Calu3 (cell line): ENCODE measurements around the gene CRLF1. TPM values are rescaled to one million over a fixed set of nuclear protein-coding genes. Genes with fewer than 3 reads are reported as not detected.

Source experiments
- BruUV-seq: library from RNA; stranded (reverse); fragments of 400-500 nt; replicated peaks from 2 replicates; lab custom pipeline; 2021; lab: Mats Ljungman, UMichigan
- CTCF ChIA-PET: fragments of 300-600 bp; sonication (Branson Sonifier 250); formaldehyde crosslinking; loops from one replicate; lab custom pipeline; 2022; ENCODE audit warnings: antibody characterized with exemption; lab: Charles Lee
- DNase-seq: peaks from one replicate; pipeline ENCODE4 v3.0.0; 2022
- H3K27ac Mint-ChIP-seq: one replicate; pipeline ENCODE4 v1.8.0; 2022; ENCODE audit warnings: mixed read lengths; ENCODE audit not compliant: unreplicated experiment
- H3K27me3 Mint-ChIP-seq: one replicate; pipeline ENCODE4 v1.8.0; 2022; ENCODE audit warnings: mixed read lengths; ENCODE audit not compliant: unreplicated experiment
- H3K36me3 Mint-ChIP-seq: one replicate; pipeline ENCODE4 v1.8.0; 2022; ENCODE audit warnings: mild to moderate bottlenecking, moderate library complexity, mixed read lengths; ENCODE audit not compliant: insufficient read depth, unreplicated experiment
- H3K4me1 Mint-ChIP-seq: one replicate; pipeline ENCODE4 v1.8.0; 2022; ENCODE audit warnings: mild to moderate bottlenecking, low read depth, mixed read lengths; ENCODE audit not compliant: unreplicated experiment
- H3K4me3 Mint-ChIP-seq: one replicate; pipeline ENCODE4 v1.8.0; 2022; ENCODE audit warnings: mild to moderate bottlenecking, low read depth, moderate library complexity, mixed read lengths; ENCODE audit not compliant: unreplicated experiment
- H3K9me3 Mint-ChIP-seq: one replicate; pipeline ENCODE4 v1.8.0; 2022; ENCODE audit warnings: low read depth, mixed read lengths; ENCODE audit not compliant: unreplicated experiment
- CTCF ChIP-seq: fragments of 200-600 bp; IDR thresholded peaks from one replicate; pipeline ENCODE4 v1.8.0; 2022; ENCODE audit warnings: antibody characterized with exemption; ENCODE audit not compliant: unreplicated experiment
- intact Hi-C: fragments of 100-400 bp; cut with micrococcal nuclease; formaldehyde crosslinking; loops from one replicate; pipeline ENCODE4 v1.10.0; 2022; ENCODE audit not compliant: unreplicated experiment
- total RNA-seq: library from RNA; stranded (reverse); gene quantifications from 2 replicates; pipeline ENCODE4 v1.2.3, GENCODE V29; 2022

The CRLF1 gene
- total RNA-seq, 1 experiment from 2014 or later = not detected

- DNase-seq = no peak
- BruUV-seq = no TSS peak
- no peaks in the 10 kb centered on the region for H3K9me3 Mint-ChIP-seq
- intact Hi-C loops = no loop called here
- TF ChIP-seq CTCF = no peak
- no peak overlapping the region for H3K4me3 Mint-ChIP-seq
- no peaks in the 10 kb centered on the region for H3K36me3 Mint-ChIP-seq
- CTCF ChIA-PET = interaction anchor here (0.6 kb wide), 1 partner anchor 9 kb away, joined by 8 read pairs; no protein-coding TSS in a partner anchor
- peaks cover 7% of the 10 kb centered on the region for H3K27me3 Mint-ChIP-seq
- H3K4me1 Mint-ChIP-seq = no peaks in the 10 kb centered on the region
- H3K27ac Mint-ChIP-seq = no peak overlapping the region
These were observed 8.6 kb downstream of the CRLF1 start for GRCh38 chr19:18597809-18598660.

GRCh38 chr19:18596752-18597157, 9.8 kb downstream of the CRLF1 start:
- Mint-ChIP-seq H3K27ac (no peak overlapping the region), H3K36me3 (no peaks in the 10 kb centered on the region), H3K9me3 (no peaks in the 10 kb centered on the region), H3K4me3 (no peak overlapping the region), H3K27me3 (no peaks in the 10 kb centered on the region), H3K4me1 (no peaks in the 10 kb centered on the region)
- CTCF ChIA-PET = interaction anchor here (0.6 kb wide), 1 partner anchor 107 kb away, joined by 3 read pairs; no protein-coding TSS in a partner anchor
- intact Hi-C loops = no loop called here
- DNase-seq = peak; percentile 38
- TF ChIP-seq CTCF = no peak
- BruUV-seq = no TSS peak

- no peak overlapping the region for H3K27ac Mint-ChIP-seq
- H3K4me1 Mint-ChIP-seq = no peaks in the 10 kb centered on the region
- no peak for DNase-seq
- no peaks in the 10 kb centered on the region for H3K27me3 Mint-ChIP-seq
- TF ChIP-seq CTCF = no peak
- peaks cover 1% of the 10 kb centered on the region for H3K36me3 Mint-ChIP-seq
- H3K9me3 Mint-ChIP-seq = no peaks in the 10 kb centered on the region
- no TSS peak for BruUV-seq
- intact Hi-C loops = no loop called here
- H3K4me3 Mint-ChIP-seq = no peak overlapping the region
- CTCF ChIA-PET = no interaction called here
These were observed 11.1 kb downstream of the CRLF1 start for GRCh38 chr19:18595475-18595874.

GRCh38 chr19:18594824-18595373, 11.7 kb downstream of the CRLF1 start:
- no TSS peak for BruUV-seq
- Mint-ChIP-seq H3K4me3 (peak overlapping the region; percentile 63), H3K27ac (no peak overlapping the region), H3K27me3 (no peaks in the 10 kb centered on the region), H3K9me3 (no peaks in the 10 kb centered on the region), H3K36me3 (peaks cover 7% of the 10 kb centered on the region), H3K4me1 (peaks cover 5% of the 10 kb centered on the region)
- CTCF ChIA-PET = interaction anchor here (1.0 kb wide), 1 partner anchor 252 kb away, joined by 4 read pairs; no protein-coding TSS in a partner anchor
- TF ChIP-seq CTCF = no peak
- no peak for DNase-seq
- intact Hi-C loops = no loop called here
